Skin epidermis (tissue), 12 donors: Measurements from ENCODE around the gene TBC1D5.
A peak's percentile ranks its signal among the peaks of the same experiment; 100 is the strongest.
"Not testable (repeated sequence)": the region's sequence is repeated elsewhere in the genome, so short reads cannot be mapped to it uniquely, and the experiment has no call there.

ENCODE experiments used
- H3K27ac ChIP-seq, 21 experiments: fragments of 200-600 bp; sonication (generic) in 11 of 21; one replicate each; pipeline ENCODE4 v1.5.0; 2020; ENCODE audit warnings: mild to moderate bottlenecking in 3 of 21, inconsistent platforms in 2 of 21, moderate library complexity in 2 of 21
- H3K4me3 ChIP-seq, 7 experiments: fragments of 200-600 bp; sonication (generic) in 2 of 7; one replicate each; pipeline ENCODE4 v1.5.0; 2020; ENCODE audit warnings: inconsistent platforms in 2 of 7, mild to moderate bottlenecking in 2 of 7, moderate library complexity in 1 of 7

The TBC1D5 gene

GRCh38 chr3:17656264-17656663, 86.2 kb downstream of the TBC1D5 start:
- peak overlapping the region in 1 of 21 experiments; percentile 12 for H3K27ac ChIP-seq
- H3K4me3 ChIP-seq: no peak overlapping the region

- H3K4me3 ChIP-seq: no peak overlapping the region
- H3K27ac ChIP-seq: peak overlapping the region in 1 of 21 experiments; percentile 12
Observed at GRCh38 chr3:17655743-17656142, 86.7 kb downstream of the TBC1D5 start.

DNA sequence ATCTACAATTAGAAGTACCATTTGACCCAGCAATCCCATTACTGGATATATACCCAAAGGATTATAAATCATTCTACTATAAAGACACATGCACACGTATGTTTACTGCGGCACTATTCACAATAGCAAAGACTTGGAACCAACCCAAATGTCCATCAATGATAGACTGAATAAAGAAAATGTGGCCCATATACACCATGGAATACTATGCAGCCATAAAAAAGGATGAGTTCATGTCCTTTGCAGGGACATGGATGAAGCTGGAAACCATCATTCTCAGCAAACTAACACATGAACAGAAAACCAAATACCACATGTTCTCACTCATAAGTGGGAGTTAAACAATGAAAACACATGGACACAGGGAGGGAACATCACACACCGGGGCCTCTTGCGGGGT, 92.7 kb downstream of the TBC1D5 start:
- H3K4me3 ChIP-seq: not testable (repeated sequence)

GRCh38 chr3:17648630-17649355, 93.6 kb downstream of the TBC1D5 start:
- not testable (repeated sequence) for H3K4me3 ChIP-seq, H3K27ac ChIP-seq

More for the DNA sequence above, 92.7 kb downstream of the TBC1D5 start:
- not testable (repeated sequence) for H3K27ac ChIP-seq

DNA sequence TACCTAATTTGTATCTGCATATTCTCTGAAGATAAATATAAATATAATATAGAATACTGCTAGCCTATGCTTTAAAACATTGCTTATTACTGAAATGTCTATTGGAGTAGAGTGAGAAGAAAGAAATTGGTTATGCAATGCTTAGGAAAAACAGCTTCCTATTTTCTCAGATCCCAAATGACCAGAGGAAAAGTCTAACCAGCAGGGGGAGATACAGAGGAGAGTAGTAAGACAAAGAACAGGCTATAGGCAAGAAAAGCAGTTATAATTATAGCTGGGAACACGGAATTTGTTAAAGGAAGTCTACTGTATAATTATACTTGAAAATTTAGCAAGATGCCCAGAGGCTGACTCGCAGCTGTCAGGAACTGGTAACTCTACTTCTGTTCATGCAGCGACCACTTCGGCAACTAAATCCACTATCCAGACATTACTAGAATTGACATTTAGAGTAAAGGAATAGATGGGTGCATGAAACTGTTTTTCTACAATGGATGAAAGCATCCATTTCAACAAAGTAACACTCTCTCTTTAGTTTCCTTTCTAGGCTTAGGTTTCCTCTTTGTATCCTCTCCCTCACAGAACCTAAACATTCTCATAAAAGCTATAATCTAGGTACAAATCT, 97.2 kb downstream of the TBC1D5 start:
- no peak overlapping the region for H3K4me3 ChIP-seq

GRCh38 chr3:17643691-17644090, 98.7 kb downstream of the TBC1D5 start:
- H3K4me3 ChIP-seq: no peak overlapping the region
- H3K27ac ChIP-seq: no peak overlapping the region

More for the DNA sequence above, 97.2 kb downstream of the TBC1D5 start:
- H3K27ac ChIP-seq: no peak overlapping the region

GRCh38 chr3:17642474-17642873, 100.0 kb downstream of the TBC1D5 start:
- Histone ChIP-seq H3K27ac (no peak overlapping the region), H3K4me3 (no peak overlapping the region)

DNA sequence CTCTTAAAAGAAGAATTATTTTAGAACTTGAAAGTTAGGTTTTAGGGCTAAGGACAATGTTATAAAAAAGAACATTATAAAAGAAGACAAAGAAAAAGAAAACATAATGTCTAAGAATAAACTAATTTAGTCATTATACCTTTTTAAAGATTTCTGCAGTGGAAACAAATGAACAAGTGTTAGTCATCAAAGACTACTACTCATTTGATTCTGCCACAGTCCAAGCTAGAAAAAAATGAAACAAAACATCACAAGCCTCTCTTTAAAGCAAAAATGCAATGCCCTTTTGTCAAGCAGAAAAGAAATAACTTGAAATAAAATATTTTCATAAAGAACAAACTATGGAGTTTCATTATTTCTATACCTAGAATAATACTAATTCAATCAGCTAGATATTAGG, 102.0 kb downstream of the TBC1D5 start:
- peak overlapping the region in 1 of 21 experiments; percentile 56 for H3K27ac ChIP-seq

GRCh38 chr3:17639765-17640164, 102.7 kb downstream of the TBC1D5 start:
- Histone ChIP-seq H3K27ac (no peak overlapping the region), H3K4me3 (no peak overlapping the region)

More for the DNA sequence above, 102.0 kb downstream of the TBC1D5 start:
- H3K4me3 ChIP-seq: no peak overlapping the region

DNA sequence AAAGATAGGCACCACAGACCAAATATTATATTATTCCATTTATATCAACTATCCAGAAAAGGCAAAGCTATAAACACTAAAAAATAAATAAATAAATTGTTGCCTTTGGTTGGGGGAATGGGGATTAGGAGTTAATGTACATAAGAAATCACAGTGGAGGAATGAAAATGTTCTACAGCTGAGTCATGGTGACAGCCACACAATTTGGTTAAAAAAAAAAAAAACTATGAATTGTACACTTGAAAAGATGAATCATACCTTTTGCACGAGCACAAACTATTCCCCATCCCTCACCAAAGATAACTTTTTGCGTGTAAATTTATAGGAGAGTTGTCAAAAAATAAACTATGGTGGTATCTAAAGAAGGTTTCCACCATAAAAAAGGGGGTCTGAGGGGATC, 103.2 kb downstream of the TBC1D5 start:
- Histone ChIP-seq H3K4me3 (no peak overlapping the region), H3K27ac (no peak overlapping the region)

- no peak overlapping the region for H3K4me3 ChIP-seq
- no peak overlapping the region for H3K27ac ChIP-seq
Observed at GRCh38 chr3:17638356-17638755, 104.1 kb downstream of the TBC1D5 start.

GRCh38 chr3:17635675-17636074, 106.8 kb downstream of the TBC1D5 start:
- H3K4me3 ChIP-seq, H3K27ac ChIP-seq: not testable (repeated sequence)

DNA sequence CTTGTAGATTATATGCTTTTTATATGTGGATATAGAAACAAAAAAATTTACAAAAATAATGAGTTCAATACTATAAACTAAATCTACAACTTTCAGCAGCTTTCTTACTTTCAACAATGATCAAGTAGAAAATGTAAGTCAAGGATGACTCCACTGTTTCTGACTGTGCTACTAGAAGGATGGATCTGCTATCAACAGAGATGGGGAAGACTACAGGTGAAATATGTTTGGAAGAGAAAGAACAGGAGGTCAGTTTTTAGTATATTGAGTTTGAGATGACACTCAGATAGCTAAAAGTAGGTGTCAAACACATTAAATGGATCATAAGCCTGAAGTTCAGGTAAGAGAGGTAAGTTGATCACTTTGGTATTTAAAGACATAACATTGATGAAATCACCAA, 107.5 kb downstream of the TBC1D5 start:
- no peak overlapping the region for H3K4me3 ChIP-seq
- no peak overlapping the region for H3K27ac ChIP-seq

DNA sequence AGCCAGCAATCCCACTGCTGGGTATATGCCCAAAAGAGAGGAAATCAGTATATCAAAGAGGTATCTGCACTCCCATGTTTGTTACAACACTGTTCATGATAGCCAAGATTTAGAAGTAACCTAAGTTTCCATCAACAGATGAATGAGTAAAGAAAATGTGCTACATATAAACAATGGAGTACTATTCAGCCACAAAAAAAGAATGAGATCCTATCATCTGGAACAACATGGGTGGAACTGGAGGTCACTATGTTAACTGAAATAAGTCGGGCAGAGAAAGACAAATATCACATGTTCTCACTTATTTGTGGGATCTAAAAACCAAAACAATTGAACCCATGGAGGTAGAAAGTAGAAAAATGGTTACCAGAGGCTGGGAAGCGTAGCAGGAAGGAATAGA, 108.2 kb downstream of the TBC1D5 start:
- no peak overlapping the region for H3K4me3 ChIP-seq
- no peak overlapping the region for H3K27ac ChIP-seq

DNA sequence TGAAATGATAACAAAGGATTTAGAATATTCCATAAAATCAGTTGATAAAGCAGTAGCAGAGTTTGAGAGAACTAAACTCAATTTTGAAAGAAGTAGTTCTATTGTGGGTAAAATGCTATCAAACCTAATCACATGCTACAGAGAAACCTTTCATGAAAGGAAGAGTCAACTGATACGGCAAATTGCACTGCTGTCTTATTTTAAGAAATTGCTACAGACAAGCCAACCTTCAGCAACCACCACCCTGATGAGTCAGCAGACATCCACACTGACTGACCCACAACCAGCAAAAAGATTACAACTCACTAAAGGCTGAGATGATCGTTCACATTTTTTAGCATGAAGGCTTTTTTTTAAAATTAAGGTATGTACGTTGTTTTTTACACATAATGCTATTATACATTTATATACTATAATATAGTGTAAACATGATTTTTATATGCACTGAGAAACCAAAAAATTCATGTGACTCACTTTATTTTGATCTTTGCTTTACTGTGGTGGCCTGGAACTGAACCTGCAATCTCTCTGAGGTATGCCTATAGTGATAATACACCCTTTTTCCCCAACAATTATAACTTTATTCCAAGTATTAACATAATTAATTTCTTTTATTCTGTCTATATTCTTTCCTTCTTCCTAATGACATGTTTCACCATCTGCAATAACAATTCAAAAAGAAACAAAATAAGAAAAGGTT, 109.9 kb downstream of the TBC1D5 start:
- Histone ChIP-seq H3K4me3 (no peak overlapping the region), H3K27ac (no peak overlapping the region)

GRCh38 chr3:17631609-17632008, 110.8 kb downstream of the TBC1D5 start:
- Histone ChIP-seq H3K4me3 (no peak overlapping the region), H3K27ac (no peak overlapping the region)

- H3K27ac ChIP-seq: no peak overlapping the region
- no peak overlapping the region for H3K4me3 ChIP-seq
Observed at GRCh38 chr3:17629400-17629799, 113.0 kb downstream of the TBC1D5 start.

DNA sequence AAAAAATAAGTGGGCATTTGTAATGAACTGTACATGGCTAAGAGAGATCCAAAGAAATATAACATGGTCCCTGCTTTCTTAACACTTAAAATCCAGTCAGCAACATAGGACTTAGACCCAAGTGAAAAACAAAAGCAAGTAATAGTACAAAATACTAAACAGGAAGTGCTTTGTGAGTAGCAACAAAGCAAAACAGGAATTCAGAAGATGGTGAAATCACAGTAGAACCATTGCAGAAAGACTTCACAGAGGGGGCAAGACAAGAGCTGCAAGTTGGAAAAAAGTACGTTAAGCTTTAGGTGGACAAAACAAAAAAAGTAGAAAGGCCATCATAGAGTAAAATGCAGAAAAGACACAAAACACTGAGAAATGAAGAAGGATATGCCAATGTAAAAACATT, 116.0 kb downstream of the TBC1D5 start:
- Histone ChIP-seq H3K4me3 (no peak overlapping the region), H3K27ac (no peak overlapping the region)

- Histone ChIP-seq H3K4me3 (no peak overlapping the region), H3K27ac (no peak overlapping the region)
Observed at GRCh38 chr3:17625133-17625532, 117.3 kb downstream of the TBC1D5 start.

GRCh38 chr3:17623464-17623863, 119.0 kb downstream of the TBC1D5 start:
- Histone ChIP-seq H3K27ac (no peak overlapping the region), H3K4me3 (no peak overlapping the region)

GRCh38 chr3:17619968-17620367, 122.5 kb downstream of the TBC1D5 start:
- Histone ChIP-seq H3K4me3 (no peak overlapping the region), H3K27ac (no peak overlapping the region)
